Activated CD8-positive, alpha-beta memory T cell treated with anti-CD3 and anti-CD28 coated beads for 36 hours (primary cell): Measurements from ENCODE around the gene SLIT3. TPM values are rescaled to one million over a fixed set of nuclear protein-coding genes. Genes with fewer than 3 reads are reported as not detected.

ENCODE experiments used
- CTCF ChIA-PET: fragments of 350-600 bp; sonication (Branson Sonifier 250); formaldehyde crosslinking; loops from one replicate; lab custom pipeline; 2021; ENCODE audit warnings: antibody characterized with exemption; lab: Charles Lee
- POLR2A ChIA-PET: fragments of 350-600 bp; sonication (Branson Sonifier 250); formaldehyde crosslinking; loops from one replicate; lab custom pipeline; 2021; ENCODE audit warnings: antibody characterized with exemption; lab: Charles Lee
- total RNA-seq, 2 experiments: library from RNA; stranded (reverse); gene quantifications; one replicate each; pipeline ENCODE4 v1.2.3, GENCODE V29; 2021

The SLIT3 gene
- total RNA-seq, 2 experiments from 2014 or later: 0.50 to 0.76 TPM

- CTCF ChIA-PET: no interaction called here
These were observed 560.7 kb downstream of the SLIT3 start for GRCh38 chr5:168740092-168740800.

DNA sequence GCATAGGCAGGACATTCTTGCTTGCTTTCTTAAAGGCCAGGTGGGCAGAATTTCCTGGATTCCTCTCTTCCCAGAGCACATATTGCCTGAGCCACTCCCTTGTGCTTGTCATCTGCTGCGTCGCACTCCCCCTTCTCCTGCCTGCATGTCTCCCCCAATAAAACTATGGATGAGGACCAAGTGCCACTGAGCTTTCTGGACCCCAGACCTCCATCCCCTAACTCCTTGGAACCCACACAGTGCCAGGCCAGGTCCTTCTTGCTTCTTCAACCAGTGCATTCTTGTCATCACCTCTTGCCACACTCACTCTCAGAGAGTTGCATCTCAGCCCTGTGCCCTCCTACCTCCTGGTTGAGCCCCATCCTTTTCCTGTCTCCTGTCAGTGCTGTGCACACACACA lies 563.9 kb downstream of the SLIT3 start:
- CTCF ChIA-PET: no interaction called here

More at GRCh38 chr5:168740092-168740800, 560.7 kb downstream of the SLIT3 start:
- POLR2A ChIA-PET: no interaction called here

GRCh38 chr5:168736281-168736831 lies 564.6 kb downstream of the SLIT3 start:
- CTCF ChIA-PET: no interaction called here
- POLR2A ChIA-PET: no interaction called here

More for the DNA sequence above, 563.9 kb downstream of the SLIT3 start:
- POLR2A ChIA-PET: no interaction called here

DNA sequence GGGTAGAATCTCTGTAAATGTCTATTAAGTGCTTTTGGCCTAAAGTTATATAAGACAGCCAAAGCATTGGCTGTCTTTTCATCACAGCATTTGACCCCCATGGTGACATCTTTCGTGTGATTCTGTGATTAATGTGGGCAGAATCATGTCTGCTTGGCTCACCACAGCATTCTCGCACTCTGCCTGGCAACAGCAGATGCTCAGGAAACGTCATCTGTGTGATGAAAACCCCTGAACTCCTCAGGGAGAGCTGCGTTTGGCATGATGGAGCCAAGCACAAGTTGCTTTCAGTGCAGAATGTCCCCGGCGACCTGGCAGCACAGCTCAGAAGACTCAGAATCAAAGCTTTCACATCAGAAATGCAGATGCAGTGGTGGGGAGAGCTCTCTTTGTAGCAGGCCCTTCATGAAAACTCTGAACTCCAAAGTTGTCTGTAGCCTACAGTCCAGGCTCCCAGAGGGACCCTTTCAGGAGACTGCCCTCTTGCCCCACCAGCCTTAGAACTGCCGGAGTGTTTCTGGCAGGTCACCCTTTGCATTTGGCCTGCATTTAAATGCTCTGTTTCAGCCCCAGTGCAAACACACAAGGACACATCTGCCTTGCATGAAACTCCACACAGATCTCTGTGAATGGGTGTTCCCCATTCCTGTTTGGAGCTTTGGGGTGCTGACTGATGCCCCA lies 566.2 kb downstream of the SLIT3 start:
- POLR2A ChIA-PET: no interaction called here
- CTCF ChIA-PET: no interaction called here

- POLR2A ChIA-PET: no interaction called here
- CTCF ChIA-PET: no interaction called here
These were observed 566.8 kb downstream of the SLIT3 start for GRCh38 chr5:168734119-168734518.

GRCh38 chr5:168728546-168729211 lies 572.3 kb downstream of the SLIT3 start:
- CTCF ChIA-PET: no interaction called here
- POLR2A ChIA-PET: no interaction called here

DNA sequence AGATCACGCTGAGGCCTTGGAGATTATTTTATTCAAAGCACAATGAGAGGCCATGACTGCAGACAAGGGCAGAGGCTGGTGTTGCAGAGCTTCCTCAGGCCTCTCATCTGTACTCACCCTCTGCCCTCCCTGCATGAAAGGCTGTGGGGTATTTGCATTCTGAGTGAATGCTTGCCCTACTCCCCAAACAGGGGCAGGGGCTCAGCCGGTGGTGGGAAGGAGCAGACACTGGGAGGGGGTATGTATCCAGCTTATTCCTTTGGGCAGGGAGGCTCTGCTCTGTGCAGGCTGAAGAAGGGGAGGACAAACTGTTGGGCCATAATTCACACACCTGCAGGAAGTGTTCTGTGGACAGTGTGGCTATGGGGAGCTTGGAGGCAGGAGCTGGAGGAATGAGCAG lies 573.4 kb downstream of the SLIT3 start:
- POLR2A ChIA-PET: no interaction called here
- CTCF ChIA-PET: no interaction called here

DNA sequence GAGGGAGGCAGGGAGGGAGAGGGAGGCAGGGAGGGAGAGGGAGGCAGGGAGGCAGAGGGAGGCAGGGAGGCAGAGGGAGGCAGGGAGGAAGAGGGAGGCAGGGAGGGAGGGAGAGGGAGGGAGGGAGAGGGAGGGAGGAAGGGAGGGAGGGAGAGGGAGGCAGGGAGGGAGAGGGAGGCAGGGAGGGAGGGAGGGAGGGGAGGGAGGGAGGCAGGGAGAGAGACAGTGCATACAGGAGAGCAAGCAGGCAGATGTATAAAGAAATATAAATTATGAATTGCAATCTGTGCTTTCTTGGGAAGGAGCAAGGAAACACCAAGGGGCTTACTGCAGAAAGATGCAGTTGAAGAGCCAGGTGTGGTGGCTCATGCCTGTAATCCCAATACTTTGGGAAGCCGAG lies 574.6 kb downstream of the SLIT3 start:
- POLR2A ChIA-PET: no interaction called here

GRCh38 chr5:168724227-168724626 lies 576.7 kb downstream of the SLIT3 start:
- ChIA-PET POLR2A (no interaction called here), CTCF (interaction anchor here (0.6 kb wide), 1 partner anchor 123 kb away, joined by 3 read pairs; no protein-coding TSS in a partner anchor)

More for the DNA sequence above, 574.6 kb downstream of the SLIT3 start:
- CTCF ChIA-PET: no interaction called here

DNA sequence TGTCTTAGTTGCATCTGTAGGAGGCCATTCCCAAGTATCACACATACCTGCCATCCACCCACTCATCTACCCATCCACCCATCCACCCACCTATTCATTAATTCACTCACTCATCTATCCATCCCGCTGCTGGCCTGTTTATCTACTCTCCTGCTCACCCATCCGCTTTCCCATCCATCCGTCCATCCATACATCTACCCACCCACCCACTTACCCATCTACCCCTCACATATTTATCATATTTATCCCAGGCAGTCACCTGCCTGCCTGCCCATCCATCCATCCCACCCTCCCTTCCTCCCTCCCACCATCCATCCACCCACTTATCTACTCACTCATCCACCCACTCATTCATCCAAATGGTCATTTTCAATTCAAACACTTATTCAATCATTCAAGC lies 577.9 kb downstream of the SLIT3 start:
- ChIA-PET CTCF (no interaction called here), POLR2A (no interaction called here)

DNA sequence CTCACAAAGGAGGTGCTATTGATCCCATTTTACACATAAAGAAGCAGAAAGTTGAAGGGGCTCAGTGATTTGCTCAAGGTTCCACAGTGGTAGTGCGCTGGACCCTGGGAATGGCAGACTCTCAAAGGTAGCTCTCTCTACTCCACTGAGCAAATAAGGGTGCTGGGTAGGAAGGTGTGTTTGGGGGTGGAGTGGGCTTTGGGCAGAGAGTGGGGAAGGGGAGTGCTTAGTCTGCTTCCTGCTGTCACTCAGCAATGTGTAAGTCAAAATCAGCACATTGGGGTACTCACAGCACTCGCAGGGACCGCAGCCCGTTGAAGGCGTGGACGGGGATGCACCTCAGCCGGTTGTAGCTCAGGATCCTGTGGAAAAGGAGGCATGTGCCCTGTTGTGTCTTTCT lies 579.0 kb downstream of the SLIT3 start:
- POLR2A ChIA-PET: no interaction called here

GRCh38 chr5:168721002-168721753 lies 579.8 kb downstream of the SLIT3 start:
- POLR2A ChIA-PET: no interaction called here

More for the DNA sequence above, 579.0 kb downstream of the SLIT3 start:
- CTCF ChIA-PET: no interaction called here

DNA sequence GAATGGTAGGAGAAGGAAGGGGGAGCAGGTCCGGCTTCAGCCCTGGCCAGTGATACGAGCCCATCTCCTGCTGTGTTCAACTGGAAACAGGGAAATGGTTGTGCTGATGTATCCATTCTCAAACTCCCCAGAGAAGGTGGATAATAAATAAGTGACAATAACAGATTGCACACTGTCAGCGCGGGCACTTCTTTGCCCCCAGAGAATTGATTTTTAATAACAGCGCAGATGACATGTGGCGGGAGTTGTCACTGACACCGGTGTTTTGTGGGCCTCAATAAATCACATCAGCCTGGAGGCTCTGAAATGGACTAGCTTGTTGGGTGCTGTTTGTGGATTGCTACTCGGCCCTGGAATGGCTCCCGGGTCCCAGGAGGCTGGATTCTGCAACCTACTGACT lies 580.4 kb downstream of the SLIT3 start:
- CTCF ChIA-PET: no interaction called here

More at GRCh38 chr5:168721002-168721753, 579.8 kb downstream of the SLIT3 start:
- CTCF ChIA-PET: no interaction called here

DNA sequence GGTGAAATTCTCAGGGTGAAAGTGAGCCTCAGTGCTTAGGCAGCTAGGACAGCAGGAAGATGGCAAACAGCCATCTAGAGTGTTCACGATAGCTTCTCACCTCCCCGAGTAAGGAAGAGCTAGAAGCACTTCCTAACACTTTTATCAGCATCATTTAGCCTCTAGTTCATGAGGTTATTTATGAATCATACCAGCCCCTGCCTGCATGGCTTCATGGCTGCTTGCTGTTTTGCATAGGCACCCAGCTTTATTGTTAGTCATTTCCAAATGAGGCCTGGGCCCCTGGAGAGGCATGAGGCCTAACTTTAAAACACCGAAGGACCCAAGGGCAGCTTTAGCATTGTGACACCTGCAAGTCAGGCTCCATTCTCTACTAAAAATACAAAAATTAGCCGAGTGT lies 586.9 kb downstream of the SLIT3 start:
- CTCF ChIA-PET: no interaction called here
- POLR2A ChIA-PET: no interaction called here

More for the DNA sequence above, 580.4 kb downstream of the SLIT3 start:
- POLR2A ChIA-PET: no interaction called here

DNA sequence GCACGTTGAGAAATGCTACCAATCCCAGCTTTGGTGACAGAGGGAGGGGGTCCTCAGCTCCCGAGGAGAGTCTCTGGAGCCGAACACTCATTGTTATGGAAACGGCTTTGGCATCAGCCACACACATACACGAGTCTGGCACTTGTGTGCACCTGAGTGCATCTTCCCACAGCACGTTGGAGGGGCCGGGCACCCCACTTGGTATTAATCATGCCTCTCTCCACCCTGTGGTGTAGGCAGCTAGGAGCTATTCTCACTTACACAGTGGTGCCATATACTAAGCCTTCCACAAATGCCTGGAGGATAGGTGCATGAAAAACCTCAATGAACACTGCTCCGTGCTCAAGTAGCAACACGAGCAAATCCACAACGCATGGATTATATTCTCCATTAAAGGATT lies 587.9 kb downstream of the SLIT3 start:
- ChIA-PET CTCF (no interaction called here), POLR2A (no interaction called here)

DNA sequence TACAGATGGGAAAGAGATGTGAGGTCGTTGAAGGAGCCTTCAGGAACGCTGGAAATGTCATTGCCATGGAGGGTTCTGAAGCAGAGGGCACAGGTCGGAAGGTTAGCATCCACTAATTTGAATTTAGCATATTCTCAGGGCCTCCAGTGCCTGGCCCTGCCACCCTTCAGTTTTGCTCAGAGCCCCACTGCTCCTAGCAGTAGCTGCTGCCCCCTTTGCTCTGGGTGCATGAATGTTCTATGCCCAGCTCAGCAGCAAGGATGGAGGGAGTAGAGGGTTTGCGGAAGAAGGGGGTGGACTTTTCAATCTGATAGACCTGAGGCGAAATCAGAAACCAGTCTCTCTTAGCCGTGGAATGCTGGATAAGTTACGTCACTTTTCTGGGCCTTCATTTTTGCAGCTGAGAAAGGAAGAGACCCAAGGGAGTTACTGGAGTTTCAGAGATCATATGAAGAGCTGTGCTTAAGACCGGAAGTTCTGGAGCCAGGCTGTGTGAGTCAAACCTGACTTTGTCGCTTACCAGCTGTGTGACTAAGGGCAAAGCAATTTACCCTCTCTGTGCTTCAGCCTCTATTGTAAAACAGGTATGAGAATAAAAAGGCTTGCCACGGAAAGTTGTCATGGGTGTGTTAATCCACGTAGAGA lies 588.5 kb downstream of the SLIT3 start:
- CTCF ChIA-PET: no interaction called here

GRCh38 chr5:168710706-168711105 lies 590.2 kb downstream of the SLIT3 start:
- CTCF ChIA-PET: no interaction called here

More for the DNA sequence above, 588.5 kb downstream of the SLIT3 start:
- POLR2A ChIA-PET: no interaction called here

DNA sequence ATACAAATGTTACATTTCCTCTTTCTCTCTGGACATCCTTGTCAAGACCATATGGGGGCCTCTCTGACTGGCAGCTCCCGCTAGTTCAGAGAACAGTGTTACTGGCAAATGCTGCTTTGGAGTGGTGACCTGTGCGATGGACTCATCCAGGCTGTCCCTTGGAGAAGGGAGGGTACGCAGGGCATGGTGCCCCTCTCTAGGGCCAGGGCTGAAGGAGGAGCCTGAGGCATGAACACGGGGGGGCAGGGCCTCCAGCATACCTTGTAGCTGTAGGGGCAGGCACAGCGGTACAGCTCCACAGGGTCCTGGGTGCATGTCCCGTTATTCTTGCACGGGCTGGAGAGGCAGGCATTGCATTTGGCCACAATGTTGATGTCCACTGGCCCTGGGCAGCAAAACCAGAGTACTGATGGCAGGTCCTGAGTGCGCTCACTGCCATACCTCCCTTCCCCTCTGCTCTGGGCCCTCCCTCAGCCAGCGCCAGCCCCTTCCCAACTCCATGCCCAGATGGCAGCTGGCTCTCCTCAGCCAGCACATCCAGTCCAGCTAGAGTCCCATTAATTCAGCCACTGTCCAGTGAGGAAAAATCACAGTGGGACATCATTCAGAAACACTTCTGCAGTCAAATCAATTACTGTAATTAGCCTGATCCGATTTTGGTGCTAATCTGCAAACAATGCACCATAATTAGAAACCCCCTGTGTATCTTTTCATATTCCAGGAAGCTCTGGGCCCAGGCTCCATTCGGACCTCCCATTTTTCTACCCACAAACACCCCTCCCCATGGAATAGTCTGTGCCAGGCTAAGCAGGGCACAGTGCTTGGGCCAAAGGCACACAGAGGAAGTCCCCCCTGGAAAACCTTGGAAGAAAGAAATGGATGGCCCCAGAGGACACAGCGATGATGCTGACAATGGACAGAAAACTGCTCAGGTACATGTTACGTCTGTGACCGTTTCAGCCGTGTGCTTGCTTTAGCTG lies 592.9 kb downstream of the SLIT3 start:
- POLR2A ChIA-PET: no interaction called here
- CTCF ChIA-PET: no interaction called here

More at GRCh38 chr5:168710706-168711105, 590.2 kb downstream of the SLIT3 start:
- POLR2A ChIA-PET: no interaction called here
